Midbrain (tissue), 1 donor: ENCODE results near the gene TM9SF1.
A peak's percentile ranks its signal among the peaks of the same experiment; 100 is the strongest.

ENCODE experiments used
- DNase-seq: peaks from one replicate; lab custom pipeline; 2025; lab: John Stamatoyannopoulos, UW

The TM9SF1 gene

DNA sequence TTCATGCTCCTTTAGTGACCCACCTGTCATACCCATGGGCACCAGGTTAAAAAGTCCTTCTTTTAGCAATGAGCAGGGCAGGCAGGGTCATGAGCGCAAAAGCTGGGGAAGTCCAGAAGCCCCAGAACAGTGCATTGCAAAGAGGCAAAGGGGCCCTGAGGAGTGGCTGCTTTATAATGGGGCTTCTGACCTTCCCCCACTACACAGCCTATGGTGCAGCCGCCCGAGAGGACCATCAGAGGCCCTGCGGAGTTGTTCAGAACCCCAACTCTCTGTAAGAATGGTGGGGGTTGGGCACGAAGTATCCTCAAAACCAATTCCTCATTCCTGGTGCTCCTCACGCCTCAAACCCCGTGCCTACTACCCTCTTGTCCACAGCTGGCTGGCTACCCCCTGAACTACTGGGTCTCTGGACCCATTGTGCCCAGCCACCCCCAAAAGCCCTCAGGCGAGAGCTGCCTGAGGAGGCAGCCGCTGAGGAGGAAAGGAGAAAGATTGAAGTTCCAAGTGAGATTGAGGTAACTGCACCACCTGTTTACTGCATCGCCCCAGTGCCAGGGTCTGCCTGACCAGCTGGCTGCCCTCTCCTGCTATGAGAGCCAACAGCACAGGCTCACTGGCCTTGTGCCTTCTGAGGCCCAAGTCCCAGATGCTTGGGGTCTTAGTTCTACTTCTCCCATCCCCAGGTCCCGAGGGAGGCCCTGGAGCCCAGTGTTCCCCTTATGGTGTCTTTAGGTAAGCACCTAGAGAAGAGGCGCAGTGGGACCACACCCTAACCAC, 16.7 kb downstream of the TM9SF1 start:
- DNase-seq = no peak

DNA sequence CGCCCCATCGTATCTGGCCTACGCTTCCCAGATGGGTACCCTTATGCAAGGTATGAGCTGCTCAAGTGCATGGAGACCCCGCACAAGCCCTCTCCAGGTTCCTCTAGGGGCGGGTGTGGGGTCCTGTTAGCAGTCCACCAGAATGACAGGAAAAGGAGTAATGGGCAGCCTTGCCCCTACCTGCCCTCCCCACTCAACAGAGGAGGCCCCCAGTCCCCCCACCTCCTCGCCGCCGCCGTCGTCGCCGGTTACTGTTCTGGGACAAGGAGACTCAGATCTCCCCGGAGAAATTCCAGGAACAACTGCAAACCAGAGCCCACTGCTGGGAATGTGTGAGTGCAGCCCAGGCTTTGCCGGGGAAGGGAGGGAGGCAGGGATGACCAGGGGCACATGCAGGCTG, 17.4 kb downstream of the TM9SF1 start:
- DNase-seq = no peak

GRCh38 chr14:24177041-24177825, 18.0 kb downstream of the TM9SF1 start:
- DNase-seq = no peak

DNA sequence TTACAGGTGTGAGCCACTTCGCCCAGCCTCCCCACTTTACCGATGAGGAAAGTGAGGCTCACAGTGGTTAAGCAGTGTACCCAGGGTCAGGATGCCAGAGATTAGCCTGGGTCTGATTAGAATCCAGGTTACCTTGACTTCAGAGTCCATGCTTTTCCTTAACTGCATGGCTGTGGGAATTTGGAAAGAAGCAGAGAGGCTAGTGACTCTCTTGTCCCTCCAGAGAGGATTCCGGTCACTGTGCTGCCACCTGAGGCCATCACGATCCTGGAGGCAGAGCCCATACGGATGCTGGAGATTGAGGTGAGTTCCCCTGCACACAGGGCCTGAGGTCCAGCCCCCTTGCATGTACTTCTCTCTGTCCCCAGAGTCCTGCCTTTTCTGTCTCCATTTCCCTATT, 18.6 kb downstream of the TM9SF1 start:
- DNase-seq = no peak

DNA sequence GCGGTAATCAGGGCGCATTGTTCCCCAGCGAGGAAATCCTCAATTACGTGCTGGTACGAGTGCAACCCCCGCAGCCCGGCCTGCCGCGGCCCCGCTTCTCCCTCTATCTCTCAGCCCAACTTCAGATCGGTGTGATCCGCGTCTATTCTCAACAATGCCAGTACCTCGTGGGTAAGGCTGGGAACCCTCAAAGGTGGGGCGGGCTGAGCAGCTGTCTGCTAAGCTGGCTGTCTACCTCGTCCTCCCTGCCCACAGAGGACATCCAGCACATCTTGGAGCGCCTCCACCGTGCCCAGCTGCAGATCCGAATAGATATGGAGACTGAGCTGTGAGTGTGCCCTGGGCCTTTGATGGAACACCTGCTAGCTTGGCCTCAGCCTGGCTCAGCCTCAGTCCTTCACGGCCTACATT, 22.4 kb downstream of the TM9SF1 start:
- no peak for DNase-seq

DNA sequence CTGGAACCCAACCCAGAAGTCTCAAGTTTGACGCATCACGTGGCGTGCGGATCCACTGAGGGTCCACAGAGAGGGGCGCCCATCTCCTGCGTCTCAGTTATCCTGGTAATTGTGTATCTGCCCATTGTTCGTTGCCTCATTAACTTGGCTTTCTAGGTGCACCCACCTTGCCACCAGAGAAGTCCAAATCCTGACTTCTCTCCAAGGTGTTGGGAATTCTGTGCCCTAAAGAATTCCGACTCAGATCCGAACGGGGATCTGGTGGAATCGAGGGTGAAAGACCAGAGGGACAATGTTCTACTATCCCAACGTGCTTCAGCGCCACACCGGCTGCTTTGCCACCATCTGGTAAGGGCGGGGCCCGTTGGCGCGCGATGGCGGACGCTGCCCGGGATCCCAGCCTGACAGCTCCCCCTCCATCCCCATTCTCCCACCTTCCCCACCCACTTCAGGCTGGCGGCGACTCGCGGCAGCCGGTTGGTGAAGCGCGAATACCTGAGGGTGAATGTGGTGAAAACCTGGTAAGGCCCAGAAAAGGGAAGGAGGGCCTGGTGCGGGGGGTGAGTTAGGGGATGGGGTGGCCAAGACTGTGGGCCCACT, 22.9 kb downstream of the TM9SF1 start:
- no peak for DNase-seq

GRCh38 chr14:24171422-24172260, 23.6 kb downstream of the TM9SF1 start, which contains the start of gene REC8:
TSS of gene REC8 (plus strand) at chr14:24172080. CDS start at chr14:24172553, 473 bp downstream.
- DNase-seq = peak; percentile 92

GRCh38 chr14:24167469-24168114, 27.6 kb downstream of the TM9SF1 start:
- no peak for DNase-seq

DNA sequence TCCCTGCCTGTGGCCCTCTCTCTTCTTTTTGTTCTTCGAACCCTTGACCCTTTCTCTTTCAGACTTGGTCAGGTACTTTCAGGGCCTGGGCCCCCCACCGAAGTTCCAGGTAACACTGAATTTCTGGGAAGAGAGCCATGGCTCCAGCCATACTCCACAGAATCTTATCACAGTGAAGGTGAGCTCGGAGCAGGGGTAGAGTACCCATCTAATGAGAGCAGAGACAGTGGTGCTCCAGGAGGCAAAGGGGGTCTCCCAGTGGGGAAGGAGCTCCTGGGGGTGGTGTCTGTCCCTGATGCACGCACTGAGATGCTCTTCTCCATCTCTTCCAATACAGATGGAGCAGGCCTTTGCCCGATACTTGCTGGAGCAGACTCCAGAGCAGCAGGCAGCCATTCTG, 29.5 kb downstream of the TM9SF1 start:
- no peak for DNase-seq

- no peak for DNase-seq
Measured at GRCh38 chr14:24164518-24164991, 30.7 kb downstream of the TM9SF1 start.

DNA sequence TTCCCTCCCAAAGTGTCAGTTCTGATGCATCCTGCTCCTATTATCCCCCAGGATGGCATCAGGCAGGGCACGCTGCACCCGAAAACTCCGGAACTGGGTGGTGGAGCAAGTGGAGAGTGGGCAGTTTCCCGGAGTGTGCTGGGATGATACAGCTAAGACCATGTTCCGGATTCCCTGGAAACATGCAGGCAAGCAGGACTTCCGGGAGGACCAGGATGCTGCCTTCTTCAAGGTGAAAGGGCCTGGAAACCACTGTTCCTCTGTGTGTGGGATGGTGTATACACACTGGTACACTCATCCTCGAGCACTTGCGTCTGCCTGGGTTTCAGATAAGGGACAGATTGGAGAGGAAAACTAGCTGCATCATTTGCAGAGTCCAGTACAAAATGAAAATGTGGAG, 33.1 kb downstream of the TM9SF1 start:
- peak; percentile 37 for DNase-seq

DNA sequence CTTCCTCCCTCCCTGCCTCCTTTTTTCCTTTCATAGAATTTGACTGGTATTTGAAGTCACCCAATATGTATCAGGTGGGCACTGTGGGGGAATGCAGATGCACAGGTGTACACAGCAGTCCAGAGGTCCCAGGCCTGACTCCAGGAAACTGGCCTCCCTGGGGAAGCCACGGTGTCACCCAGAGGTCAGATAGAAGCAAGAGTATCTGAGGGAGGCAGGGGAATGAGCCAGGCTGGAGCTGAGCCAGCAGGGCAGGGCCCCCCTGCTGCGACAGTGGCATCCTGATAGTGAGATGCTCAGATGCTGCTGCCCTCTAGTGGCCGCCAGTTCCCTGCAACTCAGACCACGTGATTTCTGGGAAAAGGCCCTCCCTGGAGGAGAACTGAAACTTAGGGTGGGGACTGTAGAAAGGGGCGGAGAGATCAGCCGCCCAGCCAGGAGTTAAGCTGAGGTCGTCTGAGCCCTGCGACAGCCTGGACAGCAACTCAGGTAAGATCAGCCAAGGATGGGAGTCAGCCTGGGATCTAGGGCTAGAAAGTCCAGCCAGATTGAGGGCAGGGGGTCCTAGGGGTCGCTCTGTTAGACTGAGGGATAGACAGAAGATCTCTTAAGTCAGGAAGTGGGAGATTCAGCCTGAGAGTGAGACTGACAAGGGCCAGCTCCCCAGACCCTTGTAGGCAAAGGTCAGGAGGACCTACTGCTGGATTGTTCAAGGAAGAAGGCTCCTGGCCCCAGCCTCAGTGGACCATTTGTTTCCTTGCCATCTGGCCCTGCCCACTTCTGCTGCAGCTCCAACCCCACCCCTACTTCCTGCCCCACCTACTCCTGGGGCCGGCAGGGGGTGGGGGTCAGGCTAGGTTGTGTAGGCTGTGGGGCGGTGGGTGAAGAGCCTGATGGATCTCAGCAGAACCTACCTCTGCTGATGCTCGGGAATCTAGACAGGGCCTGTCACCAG, 34.1 kb downstream of the TM9SF1 start, which contains the start of gene IRF9:
Gene IRF9, plus strand, starts transcription at position 416 of the 955 bp plus-strand sequence. CDS start 880 bp downstream, outside the sequence.
- DNase-seq = peak; percentile 95

GRCh38 chr14:24160499-24160849, 34.8 kb downstream of the TM9SF1 start:
- no peak for DNase-seq

GRCh38 chr14:24159777-24160498, 35.3 kb downstream of the TM9SF1 start:
- DNase-seq = no peak

- DNase-seq = no peak
Measured at GRCh38 chr14:24157331-24157730, 37.9 kb downstream of the TM9SF1 start.

DNA sequence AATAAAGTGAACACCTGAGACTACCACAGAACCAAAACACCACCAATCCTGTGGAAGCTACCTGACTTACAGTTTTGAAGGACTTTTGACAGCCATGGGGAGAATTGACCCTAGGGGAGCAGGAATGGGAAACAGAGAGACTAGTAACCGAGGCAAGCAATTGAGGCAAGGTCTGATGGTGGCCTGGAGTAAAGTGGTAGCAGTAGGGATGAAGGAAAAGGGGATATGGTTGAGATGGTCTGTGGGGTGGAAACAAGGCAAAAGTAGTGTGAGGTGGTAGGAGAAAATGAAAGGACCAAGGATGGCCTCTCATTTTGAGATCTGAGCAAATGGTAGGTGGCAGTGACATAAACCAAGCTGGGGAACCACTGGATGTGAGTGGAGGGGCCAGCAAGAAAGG, 38.4 kb downstream of the TM9SF1 start:
- no peak for DNase-seq

DNA sequence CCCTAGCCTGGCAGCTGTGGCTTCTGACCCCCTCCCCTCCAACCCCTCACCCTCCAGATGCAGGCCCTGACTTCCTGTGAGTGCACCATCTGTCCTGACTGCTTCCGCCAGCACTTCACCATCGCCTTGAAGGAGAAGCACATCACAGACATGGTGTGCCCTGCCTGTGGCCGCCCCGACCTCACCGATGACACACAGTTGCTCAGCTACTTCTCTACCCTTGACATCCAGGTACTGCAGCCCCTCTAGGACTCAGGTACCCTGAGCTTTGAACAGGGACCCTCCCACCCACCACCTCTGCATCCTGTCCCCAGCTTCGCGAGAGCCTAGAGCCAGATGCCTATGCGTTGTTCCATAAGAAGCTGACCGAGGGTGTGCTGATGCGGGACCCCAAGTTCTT, 40.1 kb downstream of the TM9SF1 start:
- no peak for DNase-seq

- DNase-seq = no peak
Measured at GRCh38 chr14:24151404-24152080, 43.7 kb downstream of the TM9SF1 start.

DNA sequence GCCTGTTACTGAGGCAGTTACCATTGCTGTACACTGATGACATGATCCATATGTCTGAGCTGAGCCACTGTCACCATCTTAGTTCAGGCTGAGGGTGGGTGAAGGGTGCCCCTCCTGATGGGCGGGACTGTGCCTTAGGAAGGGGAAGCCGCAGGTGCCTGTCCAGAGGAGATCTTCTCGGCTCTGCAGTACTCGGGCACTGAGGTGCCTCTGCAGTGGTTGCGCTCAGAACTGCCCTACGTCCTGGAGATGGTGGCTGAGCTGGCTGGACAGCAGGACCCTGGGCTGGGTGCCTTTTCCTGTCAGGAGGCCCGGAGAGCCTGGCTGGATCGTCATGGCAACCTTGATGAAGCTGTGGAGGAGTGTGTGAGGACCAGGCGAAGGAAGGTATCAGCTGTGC, 44.2 kb downstream of the TM9SF1 start:
- DNase-seq = no peak
